Endometrial microvascular endothelial cells (primary cell): ENCODE results near the gene TEX11. TPM values are rescaled to one million over a fixed set of nuclear protein-coding genes. Genes with fewer than 3 reads are reported as not detected.
"Not testable (repeated sequence)": the region's sequence is repeated elsewhere in the genome, so short reads cannot be mapped to it uniquely, and the experiment has no call there.

Experiments used
- in situ Hi-C: cut with HindIII; loops from 2 replicates; pipeline ENCODE4 v1.10.0; 2017; ENCODE audit warnings: low sequenced_read_pairs, low pct_unique_long_range_greater_than_20kb; ENCODE audit errors: inconsistent ontology term
- total RNA-seq: library from RNA; depleted of rRNA; stranded (reverse); fragments of >200 nt; gene quantifications from one replicate; pipeline ENCODE4 v1.2.3, GENCODE V29; 2015; ENCODE audit errors: inconsistent ontology term

The TEX11 gene
- total RNA-seq = not detected

DNA sequence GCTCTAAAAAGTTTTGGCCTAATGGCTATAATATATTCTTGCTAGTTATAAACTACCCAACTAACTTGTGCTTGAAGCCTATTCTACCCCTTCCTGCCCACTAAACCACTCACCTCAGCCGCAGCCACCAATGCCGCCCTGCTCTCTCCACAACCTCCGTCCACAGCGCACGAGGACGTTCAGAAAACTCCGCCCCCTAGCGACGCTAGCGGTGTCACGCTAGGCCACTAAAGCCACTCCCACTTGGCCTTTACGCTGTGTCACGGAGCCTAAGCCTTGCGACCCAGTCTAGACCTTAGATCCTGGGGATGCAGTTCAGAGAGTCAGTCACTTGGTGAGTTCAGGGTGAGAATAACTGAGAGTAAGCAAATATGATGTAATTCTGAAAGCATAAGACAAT lies at the start of gene TEX11:
TSS of gene TEX11 (minus strand) at position 171 of the 400 bp plus-strand sequence. CDS start 922 bp downstream, outside the sequence.
- in situ Hi-C loops = no loop called here

DNA sequence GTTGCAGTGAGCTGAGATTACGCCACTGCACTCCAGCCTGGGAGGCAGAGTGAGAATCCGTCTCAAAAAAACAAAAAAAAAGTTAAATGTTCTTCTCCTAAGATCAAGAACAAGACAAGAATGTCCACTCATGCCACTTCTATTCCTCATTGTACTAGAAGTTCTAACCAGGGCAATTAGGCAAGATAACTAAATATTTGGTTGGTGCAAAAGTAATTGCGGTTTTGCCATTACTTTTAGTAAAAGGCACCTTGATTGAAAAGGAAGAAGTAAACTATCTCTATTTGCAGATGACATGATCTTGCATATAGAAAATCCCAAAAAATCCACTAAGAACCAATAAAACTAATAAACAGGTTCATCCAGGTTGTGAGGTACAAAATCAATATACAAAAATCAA lies 46.4 kb upstream of the TEX11 start:
- in situ Hi-C loops = no loop called here

DNA sequence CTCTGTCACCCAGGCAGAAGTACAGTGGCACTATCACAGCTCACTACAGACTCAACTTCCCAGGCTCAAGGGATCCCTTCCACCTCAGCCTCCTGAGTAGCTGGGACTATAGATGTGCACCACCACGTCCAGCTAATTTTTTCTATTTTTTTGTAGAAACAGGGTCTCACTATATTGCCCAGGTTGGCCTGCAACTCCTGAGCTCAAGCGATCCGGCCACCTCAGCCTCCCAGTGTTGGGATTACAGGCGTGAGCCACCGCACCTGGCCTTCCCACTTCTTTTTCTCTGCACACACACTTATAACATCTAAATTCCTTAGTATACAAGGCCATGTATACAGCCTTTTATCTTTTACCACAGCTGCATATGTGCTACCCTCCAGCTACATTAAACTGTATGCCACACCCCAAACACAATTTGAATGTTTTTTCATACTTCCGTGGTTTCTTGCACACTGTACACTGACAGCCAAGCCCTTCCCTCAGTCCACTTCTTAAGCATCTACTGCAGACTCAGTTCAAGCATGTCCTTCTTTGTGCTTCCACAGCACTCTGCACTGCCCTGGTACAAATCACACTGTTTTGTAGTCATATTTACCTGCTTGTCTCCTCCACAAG lies 15.9 kb upstream of the TEX11 start:
- in situ Hi-C loops = no loop called here

DNA sequence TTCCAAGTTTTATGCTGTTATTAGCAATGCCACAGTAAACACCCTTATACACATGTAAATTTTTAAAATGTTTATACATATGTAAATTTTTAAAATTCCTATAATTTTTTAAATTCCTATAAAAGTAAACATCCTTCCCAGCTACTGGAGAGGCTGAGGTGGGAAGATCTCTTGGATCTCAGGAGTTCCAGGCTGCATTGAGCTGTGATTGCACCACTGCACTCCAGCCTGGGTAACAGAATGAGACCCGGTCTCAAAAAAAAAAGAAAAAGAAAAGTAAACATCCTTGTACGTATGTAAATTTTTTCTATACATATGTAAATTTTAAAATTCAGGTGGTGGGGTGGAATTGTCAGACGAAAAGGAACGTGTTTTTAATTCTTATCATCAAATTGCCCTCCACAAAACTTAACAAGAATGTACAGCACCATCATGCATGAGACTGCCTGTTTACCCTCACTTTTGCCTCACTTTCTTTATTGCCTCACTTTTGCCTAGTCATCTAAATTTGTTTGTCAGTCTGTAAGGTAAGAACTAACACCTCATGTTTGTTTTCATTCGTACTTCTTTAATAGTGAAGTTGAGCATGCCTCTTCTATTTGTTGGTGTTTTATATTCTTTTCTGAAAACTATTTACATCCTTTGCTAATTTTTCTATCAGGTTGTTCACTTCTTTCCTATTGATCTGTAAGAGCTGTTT lies 14.4 kb upstream of the TEX11 start:
- in situ Hi-C loops = no loop called here

DNA sequence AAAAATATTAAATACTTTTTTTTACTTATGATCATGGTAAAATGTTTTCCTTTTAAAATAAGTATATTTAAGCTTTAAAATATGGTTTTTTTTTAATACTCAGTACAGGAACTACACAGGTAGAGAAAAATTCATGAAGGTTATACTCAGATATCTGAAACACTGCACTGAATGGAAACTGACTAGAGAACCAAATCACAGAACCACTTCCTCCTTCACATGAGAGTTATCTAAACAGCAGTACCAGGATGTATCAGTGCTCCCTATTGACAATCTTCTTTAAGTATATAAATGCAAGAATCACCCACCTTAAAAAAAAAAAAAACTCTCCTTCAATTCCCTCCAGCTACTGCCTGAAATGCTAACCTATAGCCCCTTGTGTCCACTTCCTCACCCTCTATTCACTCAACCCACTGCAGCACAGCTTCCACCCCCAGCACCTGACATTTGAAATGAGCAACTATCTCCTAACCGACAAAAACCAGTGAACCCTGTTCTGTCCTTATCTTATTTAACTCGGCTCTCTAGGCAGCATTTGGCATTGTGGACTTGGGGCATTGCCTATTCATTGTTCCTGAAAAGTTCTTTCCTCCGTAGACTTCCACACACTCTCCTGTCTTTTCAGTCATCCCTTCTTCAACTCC lies 13.3 kb upstream of the TEX11 start:
- in situ Hi-C loops = no loop called here

DNA sequence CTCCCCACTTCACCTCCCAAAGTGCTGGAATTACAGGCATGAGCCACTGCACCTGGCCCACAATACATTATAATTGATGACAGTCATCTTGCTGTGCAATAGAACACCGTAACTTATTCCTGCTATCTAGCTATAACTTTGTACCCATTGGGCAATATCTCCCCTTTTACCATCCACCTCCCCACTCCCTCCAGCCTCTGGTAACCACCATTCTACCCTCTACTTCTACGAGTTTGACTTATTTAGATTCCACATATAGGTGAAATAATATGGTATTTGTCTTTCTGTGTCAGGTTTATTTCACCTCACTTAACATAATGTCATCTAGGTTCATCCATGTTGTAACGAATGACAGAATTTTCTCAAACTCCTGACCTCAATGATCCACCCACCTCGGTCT lies 8.2 kb upstream of the TEX11 start:
- in situ Hi-C loops = no loop called here

DNA sequence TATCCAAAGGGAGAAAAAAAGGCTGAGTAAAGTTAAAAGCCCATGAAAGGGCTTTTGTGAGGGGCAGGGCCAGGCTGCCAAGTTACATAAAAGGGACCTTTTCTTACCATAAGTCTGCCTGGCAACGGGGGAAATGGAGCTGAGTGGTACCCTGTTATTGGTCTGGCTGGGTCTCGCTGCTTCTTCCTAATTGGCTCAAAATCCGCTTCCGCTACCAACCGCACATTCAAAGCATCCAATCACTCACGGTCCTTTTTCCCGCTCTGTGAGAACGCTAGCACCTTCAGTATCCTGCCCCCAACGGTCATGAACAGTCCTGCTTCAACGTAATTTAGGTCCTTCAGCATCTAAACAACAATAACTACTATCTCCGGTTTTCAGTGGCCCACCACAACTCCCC lies 611 bp downstream of the TEX11 start:
- in situ Hi-C loops = no loop called here

DNA sequence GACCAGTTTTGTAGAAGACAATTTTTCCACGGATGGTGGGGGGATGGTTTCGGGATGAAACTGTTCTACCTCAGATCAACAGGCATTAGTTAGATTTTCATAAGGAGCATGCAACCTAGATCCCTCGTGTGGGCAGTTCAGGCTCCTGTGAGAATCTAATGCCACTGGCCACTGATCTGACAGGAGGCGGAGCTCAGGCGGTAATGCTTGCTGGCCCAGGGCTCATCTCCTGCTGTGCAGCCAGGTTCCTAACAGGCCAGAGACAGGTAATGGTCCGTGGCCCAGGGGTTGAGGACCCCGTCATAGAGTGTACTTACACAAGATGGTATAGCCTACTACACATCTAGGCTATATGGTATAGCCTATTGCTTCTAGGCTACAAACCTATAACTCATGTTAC lies 7.0 kb downstream of the TEX11 start:
- in situ Hi-C loops = no loop called here

DNA sequence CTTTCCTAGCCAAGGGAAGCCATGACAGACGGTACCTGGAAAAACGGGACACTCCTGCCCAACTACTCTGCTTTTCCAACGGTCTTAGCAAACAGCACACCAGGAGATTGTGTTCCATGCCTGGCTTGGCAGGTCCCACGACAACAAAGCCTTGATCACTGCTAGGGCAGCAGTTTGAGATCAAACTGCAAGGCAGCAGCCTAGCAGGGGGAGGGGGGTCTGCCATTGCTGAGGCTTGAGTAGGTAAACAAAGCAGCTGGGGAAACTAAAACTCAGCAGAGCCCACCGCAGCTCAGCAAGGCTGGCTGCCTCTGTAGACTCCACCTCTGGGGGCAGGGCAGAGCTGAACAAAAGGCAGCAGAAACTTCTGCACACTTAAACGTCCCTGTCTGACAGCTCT lies 18.1 kb downstream of the TEX11 start:
- in situ Hi-C loops = not testable (repeated sequence)

DNA sequence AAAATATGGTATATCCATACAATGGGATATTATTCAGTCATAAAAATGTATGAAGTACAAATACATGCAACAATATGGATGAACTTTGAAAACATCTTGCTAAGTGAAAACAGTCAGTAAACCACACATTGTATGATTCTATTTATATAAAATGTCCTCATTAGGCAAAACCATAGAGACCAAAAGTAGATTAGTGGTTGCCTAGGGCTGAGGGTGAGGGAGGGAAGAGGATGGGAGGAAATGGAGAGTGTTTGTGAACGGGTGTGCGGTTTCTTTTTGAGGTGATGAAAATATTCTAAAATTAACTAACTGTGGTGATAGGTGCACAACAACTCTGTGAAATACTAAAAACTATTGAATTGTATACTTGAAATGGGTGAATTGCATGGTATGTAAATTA lies 29.6 kb downstream of the TEX11 start:
- in situ Hi-C loops = no loop called here

DNA sequence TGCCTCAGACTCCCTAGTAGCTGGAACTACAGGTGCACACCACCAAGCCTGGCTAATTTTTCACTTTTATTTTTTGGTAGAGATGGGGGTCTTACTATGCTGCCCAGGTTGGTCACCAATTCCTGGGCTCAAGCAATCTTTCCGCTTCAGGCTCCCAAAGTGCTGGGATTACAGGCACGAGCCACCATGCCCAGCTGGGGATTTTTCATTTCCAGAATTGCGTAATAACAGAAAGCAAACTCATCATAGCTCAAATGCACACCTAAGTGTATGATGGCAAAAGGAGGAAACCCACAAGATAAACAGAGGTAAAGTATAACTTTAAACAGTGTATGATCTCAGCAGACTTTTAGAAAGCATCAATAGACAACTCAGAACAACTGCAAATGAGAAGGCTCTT lies 56.2 kb downstream of the TEX11 start:
- in situ Hi-C loops = no loop called here

DNA sequence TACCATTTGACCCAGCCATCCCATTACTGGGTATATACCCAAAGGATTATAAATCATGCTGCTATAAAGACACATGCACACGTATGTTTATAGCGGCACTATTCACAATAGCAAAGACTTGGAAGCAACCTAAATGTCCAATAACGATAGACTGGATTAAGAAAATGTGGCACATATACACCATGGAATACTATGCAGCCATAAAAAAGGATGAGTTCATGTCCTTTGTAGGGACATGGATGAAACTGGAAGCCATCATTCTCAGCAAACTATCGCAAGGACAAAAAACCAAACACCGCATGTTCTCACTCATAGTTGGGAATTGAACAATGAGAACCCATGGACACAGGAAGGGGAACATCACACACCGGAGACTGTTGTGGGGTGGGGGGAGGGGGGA lies 64.4 kb downstream of the TEX11 start:
- in situ Hi-C loops = not testable (repeated sequence)

DNA sequence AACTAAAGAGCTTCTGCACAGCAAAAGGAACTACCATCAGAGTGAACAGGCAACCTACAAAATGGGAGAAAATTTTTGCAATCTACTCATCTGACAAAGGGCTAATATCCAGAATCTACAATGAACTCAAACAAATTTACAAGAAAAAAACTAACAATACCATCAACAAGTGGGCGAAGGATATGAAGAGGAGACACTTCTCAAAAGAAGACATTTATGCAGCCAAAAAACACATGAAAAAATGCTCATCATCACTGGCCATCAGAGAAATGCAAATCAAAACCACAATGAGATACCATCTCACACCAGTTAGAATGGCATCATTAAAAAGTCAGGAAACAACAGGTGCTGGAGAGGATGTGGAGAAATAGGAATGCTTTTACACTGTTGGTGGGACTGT lies 64.9 kb downstream of the TEX11 start:
- in situ Hi-C loops = not testable (repeated sequence)

DNA sequence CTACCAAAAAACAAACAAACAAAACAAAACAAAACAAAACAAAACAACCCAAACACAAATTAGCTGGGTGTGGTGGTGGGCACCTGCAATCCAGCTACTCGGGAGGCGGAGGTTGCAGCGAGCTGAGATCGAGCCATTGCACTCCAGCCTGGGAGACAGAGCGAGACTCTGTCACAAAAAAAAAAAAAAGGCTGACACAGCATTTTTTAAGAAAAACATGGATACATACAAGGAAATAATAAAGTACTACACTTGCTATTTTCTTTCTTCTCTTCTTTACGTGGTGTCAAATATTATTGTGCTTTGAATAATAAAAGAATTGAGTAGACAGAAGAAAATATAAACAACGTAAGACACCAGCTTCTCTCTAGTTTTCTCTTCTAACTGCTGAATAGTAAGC lies 73.9 kb downstream of the TEX11 start:
- in situ Hi-C loops = no loop called here

DNA sequence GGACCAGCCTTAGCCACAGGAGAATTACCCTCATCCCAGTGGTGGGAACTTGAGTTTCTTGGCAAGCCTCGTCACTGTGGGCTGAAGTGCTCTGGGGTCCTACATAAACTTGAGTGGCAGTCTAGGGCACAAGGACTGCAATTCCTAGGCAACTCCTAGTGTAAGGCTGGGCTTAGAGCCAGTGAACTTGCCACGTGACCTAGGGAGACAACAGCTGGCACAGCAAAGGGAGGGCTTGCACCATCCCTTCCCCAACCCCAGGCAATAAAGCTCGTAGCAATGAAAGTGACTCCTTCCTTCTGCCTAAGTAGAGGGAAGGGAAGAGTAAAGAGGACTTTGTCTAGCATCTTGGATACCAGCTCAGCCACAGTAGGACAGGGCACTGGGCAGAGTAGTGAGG lies 81.8 kb downstream of the TEX11 start:
- in situ Hi-C loops = no loop called here

DNA sequence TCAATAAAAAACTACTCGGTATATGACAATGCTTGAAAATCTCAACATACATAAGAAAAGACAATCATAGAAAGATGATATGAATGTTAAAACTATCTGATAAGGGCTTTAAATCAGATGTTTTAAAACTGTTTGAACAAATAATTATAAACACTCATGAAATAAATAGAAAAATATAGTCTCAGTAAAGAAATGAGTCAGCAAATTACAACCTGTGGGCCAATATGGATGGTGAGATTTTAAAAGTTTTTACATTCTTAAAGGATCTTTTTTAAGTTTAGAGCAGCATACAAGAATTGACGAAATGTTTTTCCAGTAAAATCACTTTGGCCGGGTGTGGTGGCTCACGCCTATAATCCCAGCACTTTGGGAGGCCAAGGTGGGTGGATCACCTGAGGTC lies 83.1 kb downstream of the TEX11 start:
- in situ Hi-C loops = no loop called here

DNA sequence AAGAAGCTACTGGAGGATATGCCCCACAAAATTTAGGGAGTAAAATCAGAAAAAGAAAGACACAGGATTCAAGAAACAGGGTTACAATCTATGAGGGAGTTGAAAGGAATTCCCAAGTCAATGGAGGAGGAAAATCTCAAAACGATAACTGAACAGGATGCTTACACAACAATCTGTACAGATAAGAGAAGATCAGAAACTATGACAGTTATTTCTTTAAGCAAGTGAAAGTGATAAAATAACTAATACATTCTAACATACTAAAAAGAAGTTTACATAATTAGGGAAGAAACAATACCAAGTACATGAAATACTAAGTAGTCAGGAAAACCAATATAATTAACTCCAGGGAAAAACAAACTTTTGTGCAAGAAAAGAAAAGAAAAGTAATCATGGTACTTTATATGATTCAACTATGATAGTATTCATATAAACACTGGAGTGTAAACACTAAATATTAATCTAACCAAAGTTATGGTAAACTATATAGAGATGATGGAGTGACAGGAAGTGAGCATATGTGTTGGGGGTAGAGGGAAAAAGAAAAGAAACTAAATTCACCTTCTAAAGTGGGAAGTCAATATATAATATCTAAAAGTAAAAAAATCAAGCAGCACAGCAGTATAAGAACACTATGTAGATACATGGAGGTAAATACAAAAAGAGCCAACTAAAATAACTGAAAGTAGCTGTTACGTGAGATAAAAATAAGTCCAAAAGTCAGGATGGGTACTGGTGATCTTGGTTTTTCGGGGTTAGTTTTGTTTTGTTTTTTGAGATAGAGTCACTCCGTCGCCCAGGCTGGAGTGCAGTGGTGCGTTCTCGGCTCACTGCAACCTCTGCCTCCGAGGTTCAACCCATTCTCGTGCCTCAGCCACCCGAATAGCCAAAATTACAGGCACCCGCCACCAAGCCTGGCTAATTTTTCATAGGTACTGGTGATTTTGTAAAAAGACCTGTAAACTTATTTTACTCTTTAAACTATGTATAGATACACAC lies 99.3 kb downstream of the TEX11 start:
- in situ Hi-C loops = no loop called here

DNA sequence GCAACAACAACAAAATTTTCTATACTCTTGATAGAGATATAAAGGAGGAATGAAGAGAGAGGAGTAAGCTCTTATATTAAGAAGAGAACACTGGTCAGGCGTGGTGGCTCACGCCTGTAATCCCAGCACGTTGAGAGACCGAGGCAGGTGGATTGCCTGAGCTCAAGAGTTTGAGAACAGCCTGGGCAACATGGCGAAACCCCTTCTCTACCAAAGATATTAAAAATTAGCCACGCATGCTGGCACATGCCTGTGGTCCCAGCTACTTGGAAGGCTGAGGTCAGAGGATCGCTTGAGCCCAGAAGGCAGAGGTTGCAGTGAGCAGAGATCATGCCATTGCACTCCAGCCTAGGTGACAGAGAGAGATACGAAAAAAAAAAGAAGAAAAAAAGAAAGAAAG lies 102.4 kb downstream of the TEX11 start:
- in situ Hi-C loops = no loop called here

DNA sequence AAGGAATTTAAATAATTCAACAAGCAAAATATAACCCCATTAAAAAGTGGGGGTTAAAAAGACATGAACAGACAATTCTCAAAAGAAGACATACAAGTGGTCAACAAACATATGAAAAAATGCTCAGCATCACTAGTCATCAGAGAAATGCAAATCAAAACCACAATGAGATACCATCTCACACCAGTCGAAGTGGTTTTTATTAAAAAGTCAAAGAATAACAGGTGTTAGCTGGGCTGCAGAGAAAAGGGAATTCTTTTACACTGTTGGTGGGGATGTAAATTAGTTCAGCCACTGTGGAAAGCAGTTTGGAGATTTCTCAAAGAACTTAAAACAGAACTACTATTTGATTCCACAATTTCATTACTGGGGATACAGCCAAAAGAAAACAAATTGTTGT lies 111.8 kb downstream of the TEX11 start:
- in situ Hi-C loops = not testable (repeated sequence)
